ENCODE measurements around the gene WFDC1. TPM values are rescaled to one million over a fixed set of nuclear protein-coding genes. Genes with fewer than 3 reads are reported as not detected.
A peak's percentile ranks its signal among the peaks of the same experiment; 100 is the strongest.

The WFDC1 gene
- total RNA-seq, 3 donors from 2014 or later = 0.16 to 3.3 (median 1.3) TPM

GRCh38 chr16:84271866-84272265 lies 22.8 kb upstream of the WFDC1 start:
- Histone ChIP-seq H3K27ac (no peak overlapping the region), H3K9me3 (no peaks in the 10 kb centered on the region), H3K36me3 (no peaks in the 10 kb centered on the region), H3K4me1 (no peaks in the 10 kb centered on the region), H3K4me3 (no peak overlapping the region), H3K27me3 (no peaks in the 10 kb centered on the region)
- intact Hi-C loops (cut with DNase I; ENCODE audit: low total_unique reads) = loop anchor here (10.0 kb wide), 1 partner anchor 213 kb away; no protein-coding TSS in a partner anchor
- no peak for DNase-seq (ENCODE audit: low spot score in 2 of 2)
- TF ChIP-seq CTCF (IDR thresholded peaks at IDR 0.05) (no peak), POLR2A (IDR thresholded peaks at IDR 0.05) (no peak), POLR2AphosphoS5 (IDR thresholded peaks at IDR 0.05) (no peak)

- no peak overlapping the region for H3K4me3 ChIP-seq
- no peaks in the 10 kb centered on the region for H3K27me3 ChIP-seq
- intact Hi-C loops (cut with DNase I; ENCODE audit: low total_unique reads) = loop anchor here (10.0 kb wide), 1 partner anchor 212 kb away; no protein-coding TSS in a partner anchor
- TF ChIP-seq POLR2AphosphoS5 (IDR thresholded peaks at IDR 0.05) (no peak), CTCF (IDR thresholded peaks at IDR 0.05) (no peak), POLR2A (IDR thresholded peaks at IDR 0.05) (no peak)
- H3K4me1 ChIP-seq = no peaks in the 10 kb centered on the region
- no peak for DNase-seq (ENCODE audit: low spot score in 2 of 2)
- H3K27ac ChIP-seq = no peak overlapping the region
- no peaks in the 10 kb centered on the region for H3K36me3 ChIP-seq
- H3K9me3 ChIP-seq = no peaks in the 10 kb centered on the region
Measured at GRCh38 chr16:84272740-84273320, 21.8 kb upstream of the WFDC1 start.

GRCh38 chr16:84274515-84274914 lies 20.2 kb upstream of the WFDC1 start:
- H3K9me3 ChIP-seq = no peaks in the 10 kb centered on the region
- TF ChIP-seq CTCF (IDR thresholded peaks at IDR 0.05) (no peak), POLR2AphosphoS5 (IDR thresholded peaks at IDR 0.05) (no peak), POLR2A (IDR thresholded peaks at IDR 0.05) (no peak)
- no peak overlapping the region for H3K4me3 ChIP-seq
- H3K27ac ChIP-seq = no peak overlapping the region
- H3K36me3 ChIP-seq = no peaks in the 10 kb centered on the region
- H3K27me3 ChIP-seq = no peaks in the 10 kb centered on the region
- DNase-seq (ENCODE audit: low spot score in 2 of 2) = no peak
- H3K4me1 ChIP-seq = no peaks in the 10 kb centered on the region
- intact Hi-C loops (cut with DNase I; ENCODE audit: low total_unique reads) = loop anchor here (10.0 kb wide), 1 partner anchor 210 kb away; no protein-coding TSS in a partner anchor

GRCh38 chr16:84275585-84276151 lies 19.0 kb upstream of the WFDC1 start:
- no peak for DNase-seq (ENCODE audit: low spot score in 2 of 2)
- TF ChIP-seq CTCF (IDR thresholded peaks at IDR 0.05) (no peak), POLR2AphosphoS5 (IDR thresholded peaks at IDR 0.05) (no peak), POLR2A (IDR thresholded peaks at IDR 0.05) (no peak)
- Histone ChIP-seq H3K4me3 (no peak overlapping the region), H3K27me3 (no peaks in the 10 kb centered on the region), H3K36me3 (no peaks in the 10 kb centered on the region), H3K4me1 (no peaks in the 10 kb centered on the region), H3K9me3 (no peaks in the 10 kb centered on the region), H3K27ac (no peak overlapping the region)
- intact Hi-C loops (cut with DNase I; ENCODE audit: low total_unique reads) = loop anchor here (10.0 kb wide), 1 partner anchor 209 kb away; no protein-coding TSS in a partner anchor

GRCh38 chr16:84277244-84277823 lies 17.3 kb upstream of the WFDC1 start:
- TF ChIP-seq CTCF (IDR thresholded peaks at IDR 0.05) (peak; percentile 70 to 80 (median 78)), POLR2A (IDR thresholded peaks at IDR 0.05) (no peak)
- Histone ChIP-seq H3K27me3 (no peaks in the 10 kb centered on the region), H3K4me3 (no peak overlapping the region), H3K27ac (no peak overlapping the region), H3K36me3 (no peaks in the 10 kb centered on the region), H3K4me1 (no peaks in the 10 kb centered on the region), H3K9me3 (no peaks in the 10 kb centered on the region)
- DNase-seq (ENCODE audit: low spot score in 2 of 2) = no peak
- intact Hi-C loops (cut with DNase I; ENCODE audit: low total_unique reads) = loop anchor here (10.0 kb wide), 1 partner anchor 207 kb away; no protein-coding TSS in a partner anchor
